Activated naive CD8-positive, alpha-beta T cell treated with anti-CD3 and anti-CD28 coated beads, Interleukin-2, amount 10 ng/mL, durations not matched to agents 7 days and 5 days (primary cell): ENCODE data around the gene TCF7L2. TPM values are rescaled to one million over a fixed set of nuclear protein-coding genes. Genes with fewer than 3 reads are reported as not detected.
"Not testable (repeated sequence)": the region's sequence is repeated elsewhere in the genome, so short reads cannot be mapped to it uniquely, and the experiment has no call there.

Source experiments
- ATAC-seq: fragments of 150-1000 bp; cut with Tn5 transposase; one replicate; pipeline ENCODE4 v1.10.0; 2021; ENCODE audit warnings: low read depth, moderate library complexity
- POLR2A ChIA-PET: fragments of 350-600 bp; sonication (Branson Sonifier 250); formaldehyde crosslinking; loops from one replicate; lab custom pipeline; 2021; ENCODE audit warnings: antibody characterized with exemption; lab: Charles Lee
- DNase-seq: peaks from one replicate; pipeline ENCODE4 v3.0.0; 2021
- H3K27ac Mint-ChIP-seq: one replicate; pipeline ENCODE4 v1.8.0; 2022; ENCODE audit warnings: mild to moderate bottlenecking, mixed read lengths
- H3K27me3 Mint-ChIP-seq: one replicate; pipeline ENCODE4 v1.8.0; 2022; ENCODE audit warnings: mild to moderate bottlenecking, moderate library complexity, mixed read lengths
- H3K36me3 Mint-ChIP-seq: one replicate; pipeline ENCODE4 v1.8.0; 2021; ENCODE audit warnings: mild to moderate bottlenecking, mixed read lengths
- H3K4me1 Mint-ChIP-seq: one replicate; pipeline ENCODE4 v1.8.0; 2021; ENCODE audit warnings: mixed read lengths
- H3K4me3 Mint-ChIP-seq: one replicate; pipeline ENCODE4 v1.8.0; 2022; ENCODE audit warnings: mild to moderate bottlenecking, moderate library complexity, mixed read lengths
- H3K9me3 Mint-ChIP-seq: one replicate; pipeline ENCODE4 v1.8.0; 2021; ENCODE audit warnings: mixed read lengths
- total RNA-seq, 2 experiments: library from RNA; stranded (reverse); gene quantifications; one replicate each; pipeline ENCODE4 v1.2.3, GENCODE V29; 2021

Gene TCF7L2
- total RNA-seq, 2 experiments from 2014 or later, result 1.9 to 2.2 TPM

- no peak overlapping the region for H3K27ac Mint-ChIP-seq
- POLR2A ChIA-PET, result no interaction called here
Measured at GRCh38 chr10:113095419-113096127, 145.5 kb downstream of the TCF7L2 start.

DNA sequence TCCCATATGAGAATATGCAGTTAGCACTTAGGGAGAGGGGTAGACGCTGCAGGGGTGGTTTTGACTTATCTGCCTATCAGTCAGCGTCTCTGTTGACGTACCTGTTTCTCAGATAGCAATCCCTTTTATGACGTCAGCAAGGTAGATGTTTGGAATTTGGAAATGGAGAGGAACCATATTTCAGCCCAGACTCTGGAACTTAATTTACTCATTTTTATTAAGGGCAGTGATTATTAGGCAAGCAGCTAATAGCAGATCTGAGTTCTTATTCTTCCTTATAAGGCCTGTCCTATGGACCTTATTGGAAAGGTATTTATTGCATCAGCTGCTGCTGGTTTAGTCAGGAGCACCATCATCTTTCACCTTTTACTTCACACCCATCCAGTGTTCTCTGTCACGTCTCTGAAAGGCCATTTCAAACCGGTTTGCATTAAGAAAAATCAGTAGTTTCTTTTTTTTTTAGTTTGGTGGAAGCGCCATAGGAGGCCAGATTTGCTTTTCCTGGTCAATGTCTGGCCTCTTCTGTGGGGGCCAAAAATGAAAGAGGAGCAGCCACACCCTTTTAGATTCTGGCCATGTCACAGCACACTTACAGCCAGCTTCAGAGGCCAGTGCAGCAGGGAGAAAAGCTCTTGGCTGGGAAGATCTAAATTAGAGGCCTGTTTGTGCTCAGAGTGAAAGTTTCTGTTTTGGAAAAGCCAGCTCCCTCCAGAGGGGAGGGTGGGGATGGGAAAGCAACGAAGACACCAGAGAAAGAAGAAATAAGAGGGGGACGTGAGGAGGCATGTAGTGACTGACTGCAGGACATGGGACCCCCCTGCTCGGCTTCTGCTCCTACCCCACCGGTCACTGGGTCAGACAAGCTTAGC, 146.3 kb downstream of the TCF7L2 start:
- Mint-ChIP-seq H3K4me3 (no peak overlapping the region), H3K36me3 (peaks cover 21% of the 10 kb centered on the region), H3K4me1 (peaks cover 17% of the 10 kb centered on the region), H3K27me3 (peaks cover 7% of the 10 kb centered on the region), H3K27ac (no peak overlapping the region), H3K9me3 (peaks cover 20% of the 10 kb centered on the region)
- ATAC-seq (no peak), DNase-seq (no peak)
- POLR2A ChIA-PET, result no interaction called here

More at GRCh38 chr10:113095419-113096127, 145.5 kb downstream of the TCF7L2 start:
- ATAC-seq (no peak), DNase-seq (no peak)
- Mint-ChIP-seq H3K4me3 (no peak overlapping the region), H3K9me3 (peaks cover 20% of the 10 kb centered on the region), H3K27me3 (peaks cover 7% of the 10 kb centered on the region), H3K36me3 (peaks cover 21% of the 10 kb centered on the region), H3K4me1 (peaks cover 17% of the 10 kb centered on the region)

GRCh38 chr10:113097036-113097435, 147.0 kb downstream of the TCF7L2 start:
- DNase-seq (no peak), ATAC-seq (no peak)
- H3K27me3 Mint-ChIP-seq, result peaks cover 7% of the 10 kb centered on the region
- no peak overlapping the region for H3K4me3 Mint-ChIP-seq
- peaks cover 20% of the 10 kb centered on the region for H3K9me3 Mint-ChIP-seq
- H3K27ac Mint-ChIP-seq, result no peak overlapping the region
- POLR2A ChIA-PET, result no interaction called here
- peaks cover 17% of the 10 kb centered on the region for H3K4me1 Mint-ChIP-seq
- peaks cover 21% of the 10 kb centered on the region for H3K36me3 Mint-ChIP-seq

GRCh38 chr10:113099431-113100183, 149.6 kb downstream of the TCF7L2 start:
- POLR2A ChIA-PET, result interaction anchor here (0.5 kb wide), 1 partner anchor 11 kb away, joined by 4 read pairs; no protein-coding TSS in a partner anchor
- no peak overlapping the region for H3K4me3 Mint-ChIP-seq
- no peak overlapping the region for H3K27ac Mint-ChIP-seq
- DNase-seq (no peak), ATAC-seq (no peak)
- H3K4me1 Mint-ChIP-seq, result peaks cover under 1% of the 10 kb centered on the region
- peaks cover 5% of the 10 kb centered on the region for H3K36me3 Mint-ChIP-seq
- peaks cover 3% of the 10 kb centered on the region for H3K9me3 Mint-ChIP-seq
- H3K27me3 Mint-ChIP-seq, result peaks cover 7% of the 10 kb centered on the region

DNA sequence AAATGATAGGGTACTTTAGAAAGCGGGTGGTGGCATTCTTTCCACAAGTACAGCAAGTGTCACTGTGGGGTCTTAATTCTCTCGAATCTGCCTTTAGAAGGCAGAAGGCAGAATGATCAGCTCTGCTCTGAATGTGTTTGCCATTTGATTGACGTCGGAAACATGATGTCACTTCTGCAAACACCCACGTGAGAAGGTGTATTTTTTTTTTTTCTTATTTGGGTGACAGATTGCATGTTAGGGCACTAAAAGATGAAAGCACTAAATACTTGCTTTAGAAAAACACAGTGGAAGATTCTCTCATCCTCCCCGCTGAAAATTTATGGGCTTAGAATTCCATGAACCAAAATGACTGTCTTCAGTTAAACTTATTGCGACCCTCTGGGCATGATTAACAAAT, 150.2 kb downstream of the TCF7L2 start:
- Mint-ChIP-seq H3K4me1 (no peaks in the 10 kb centered on the region), H3K4me3 (no peak overlapping the region), H3K9me3 (peaks cover 3% of the 10 kb centered on the region), H3K27me3 (peaks cover 5% of the 10 kb centered on the region), H3K36me3 (peaks cover 3% of the 10 kb centered on the region), H3K27ac (no peak overlapping the region)
- ATAC-seq, result no peak
- no peak for DNase-seq
- POLR2A ChIA-PET, result no interaction called here

- no peaks in the 10 kb centered on the region for H3K9me3 Mint-ChIP-seq
- POLR2A ChIA-PET, result no interaction called here
Measured at GRCh38 chr10:113103131-113103840, 153.2 kb downstream of the TCF7L2 start.

GRCh38 chr10:113104047-113104446, 154.0 kb downstream of the TCF7L2 start:
- Mint-ChIP-seq H3K4me3 (no peak overlapping the region), H3K36me3 (no peaks in the 10 kb centered on the region), H3K4me1 (no peaks in the 10 kb centered on the region), H3K27me3 (peaks cover 7% of the 10 kb centered on the region), H3K9me3 (no peaks in the 10 kb centered on the region), H3K27ac (no peak overlapping the region)
- POLR2A ChIA-PET, result no interaction called here
- DNase-seq (no peak), ATAC-seq (no peak)

More at GRCh38 chr10:113103131-113103840, 153.2 kb downstream of the TCF7L2 start:
- Mint-ChIP-seq H3K36me3 (no peaks in the 10 kb centered on the region), H3K27me3 (peaks cover 4% of the 10 kb centered on the region), H3K4me3 (no peak overlapping the region), H3K4me1 (no peaks in the 10 kb centered on the region), H3K27ac (no peak overlapping the region)
- DNase-seq, result no peak
- no peak for ATAC-seq

GRCh38 chr10:113108194-113108835, 158.3 kb downstream of the TCF7L2 start:
- H3K9me3 Mint-ChIP-seq, result no peaks in the 10 kb centered on the region
- H3K4me1 Mint-ChIP-seq, result no peaks in the 10 kb centered on the region
- H3K27ac Mint-ChIP-seq, result no peak overlapping the region
- POLR2A ChIA-PET, result no interaction called here
- H3K27me3 Mint-ChIP-seq, result peaks cover 9% of the 10 kb centered on the region
- DNase-seq (peak; percentile 50), ATAC-seq (no peak)
- H3K4me3 Mint-ChIP-seq, result no peak overlapping the region
- H3K36me3 Mint-ChIP-seq, result no peaks in the 10 kb centered on the region

DNA sequence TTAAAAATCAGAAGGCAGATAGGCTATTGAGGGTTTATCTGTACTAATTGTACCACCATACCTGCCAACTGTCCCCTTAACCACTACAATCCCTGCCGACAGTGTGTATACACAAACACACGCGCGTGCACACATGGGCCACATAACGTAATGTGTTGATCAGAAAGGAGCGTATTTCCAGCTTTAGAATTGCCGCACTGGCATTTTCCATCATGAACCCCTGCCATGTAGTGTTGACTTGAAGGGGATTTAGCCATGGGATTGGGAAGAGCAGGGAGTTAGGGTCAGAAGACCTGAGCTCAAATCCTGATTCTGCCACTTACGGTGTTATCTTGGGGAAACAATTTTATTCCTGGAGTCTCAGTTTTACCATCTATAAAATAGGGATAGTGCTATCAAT, 158.9 kb downstream of the TCF7L2 start:
- H3K4me1 Mint-ChIP-seq, result no peaks in the 10 kb centered on the region
- ATAC-seq, result no peak

DNA sequence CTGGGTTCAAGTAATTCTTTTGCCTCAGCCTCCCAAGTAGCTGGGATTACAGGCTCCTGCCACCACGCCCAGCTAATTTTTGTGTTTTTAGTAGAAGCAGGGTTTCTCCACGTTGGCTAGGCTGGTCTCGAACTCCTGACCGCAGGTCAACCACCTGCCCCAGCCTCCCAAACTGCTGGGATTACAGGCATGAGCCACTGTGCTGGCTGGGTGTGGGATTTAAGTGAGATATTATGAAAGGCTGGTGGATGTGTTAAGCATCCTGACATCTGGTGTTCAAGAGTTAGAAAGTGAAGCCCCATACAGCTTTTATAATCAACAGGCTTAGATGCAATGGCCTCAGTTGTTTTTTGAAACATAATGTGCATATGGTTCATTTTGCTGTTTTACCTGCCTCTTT, 159.4 kb downstream of the TCF7L2 start:
- H3K27ac Mint-ChIP-seq, POLR2A ChIA-PET, H3K4me1 Mint-ChIP-seq, ATAC-seq, H3K36me3 Mint-ChIP-seq, DNase-seq, H3K9me3 Mint-ChIP-seq, H3K4me3 Mint-ChIP-seq: not testable (repeated sequence)
- H3K27me3 Mint-ChIP-seq, result peaks cover 12% of the 10 kb centered on the region

More for the DNA sequence above, 158.9 kb downstream of the TCF7L2 start:
- Mint-ChIP-seq H3K27ac (no peak overlapping the region), H3K27me3 (peaks cover 9% of the 10 kb centered on the region), H3K4me3 (no peak overlapping the region), H3K36me3 (no peaks in the 10 kb centered on the region), H3K9me3 (no peaks in the 10 kb centered on the region)
- DNase-seq, result no peak
- POLR2A ChIA-PET, result no interaction called here

GRCh38 chr10:113111260-113111659, 161.2 kb downstream of the TCF7L2 start:
- ATAC-seq (no peak), DNase-seq (no peak)
- Mint-ChIP-seq H3K27ac (no peak overlapping the region), H3K4me1 (no peaks in the 10 kb centered on the region), H3K27me3 (peaks cover 12% of the 10 kb centered on the region), H3K36me3 (no peaks in the 10 kb centered on the region), H3K4me3 (no peak overlapping the region), H3K9me3 (no peaks in the 10 kb centered on the region)
- POLR2A ChIA-PET, result no interaction called here
